ENCODE data around the gene COPS6. TPM values are rescaled to one million over a fixed set of nuclear protein-coding genes. Genes with fewer than 3 reads are reported as not detected.
"Not testable (repeated sequence)": the region's sequence is repeated elsewhere in the genome, so short reads cannot be mapped to it uniquely, and the experiment has no call there.

Gene COPS6
- total RNA-seq, 1 donor from 2014 or later, result 83.1 TPM

DNA sequence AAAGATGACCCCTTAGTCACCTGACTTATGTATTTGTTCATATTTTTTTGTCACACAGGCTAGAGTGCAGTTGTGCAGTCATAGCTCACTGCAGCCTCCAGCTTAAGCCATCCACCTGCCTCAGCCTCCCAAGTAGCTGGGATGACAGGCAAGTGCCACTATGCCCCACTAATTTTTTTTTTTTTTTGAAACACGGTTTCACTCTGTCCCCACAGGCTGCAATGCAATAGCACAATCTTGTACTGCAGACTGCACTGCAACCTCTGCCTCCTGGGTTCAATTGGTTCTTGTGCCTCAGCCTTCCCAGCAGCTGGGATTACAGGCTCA is 39.8 kb downstream of the COPS6 start:
- Mint-ChIP-seq H3K9me3 (ENCODE audit: low read depth) (no peaks in the 10 kb centered on the region), H3K27me3 (ENCODE audit: low read depth) (no peaks in the 10 kb centered on the region), H3K4me3 (ENCODE audit: unreplicated experiment) (peak overlapping the region; percentile 2), H3K36me3 (ENCODE audit: low read depth) (no peaks in the 10 kb centered on the region), H3K4me1 (ENCODE audit: low read depth) (peaks cover 21% of the 10 kb centered on the region), H3K27ac (ENCODE audit: unreplicated experiment) (no peak overlapping the region)
- TF ChIP-seq, protein P1, sequence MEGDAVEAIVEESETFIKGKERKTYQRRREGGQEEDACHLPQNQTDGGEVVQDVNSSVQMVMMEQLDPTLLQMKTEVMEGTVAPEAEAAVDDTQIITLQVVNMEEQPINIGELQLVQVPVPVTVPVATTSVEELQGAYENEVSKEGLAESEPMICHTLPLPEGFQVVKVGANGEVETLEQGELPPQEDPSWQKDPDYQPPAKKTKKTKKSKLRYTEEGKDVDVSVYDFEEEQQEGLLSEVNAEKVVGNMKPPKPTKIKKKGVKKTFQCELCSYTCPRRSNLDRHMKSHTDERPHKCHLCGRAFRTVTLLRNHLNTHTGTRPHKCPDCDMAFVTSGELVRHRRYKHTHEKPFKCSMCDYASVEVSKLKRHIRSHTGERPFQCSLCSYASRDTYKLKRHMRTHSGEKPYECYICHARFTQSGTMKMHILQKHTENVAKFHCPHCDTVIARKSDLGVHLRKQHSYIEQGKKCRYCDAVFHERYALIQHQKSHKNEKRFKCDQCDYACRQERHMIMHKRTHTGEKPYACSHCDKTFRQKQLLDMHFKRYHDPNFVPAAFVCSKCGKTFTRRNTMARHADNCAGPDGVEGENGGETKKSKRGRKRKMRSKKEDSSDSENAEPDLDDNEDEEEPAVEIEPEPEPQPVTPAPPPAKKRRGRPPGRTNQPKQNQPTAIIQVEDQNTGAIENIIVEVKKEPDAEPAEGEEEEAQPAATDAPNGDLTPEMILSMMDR (IDR thresholded peaks at IDR 0.05), result no peak
- DNase-seq (ENCODE audit: low spot score), result no peak

DNA sequence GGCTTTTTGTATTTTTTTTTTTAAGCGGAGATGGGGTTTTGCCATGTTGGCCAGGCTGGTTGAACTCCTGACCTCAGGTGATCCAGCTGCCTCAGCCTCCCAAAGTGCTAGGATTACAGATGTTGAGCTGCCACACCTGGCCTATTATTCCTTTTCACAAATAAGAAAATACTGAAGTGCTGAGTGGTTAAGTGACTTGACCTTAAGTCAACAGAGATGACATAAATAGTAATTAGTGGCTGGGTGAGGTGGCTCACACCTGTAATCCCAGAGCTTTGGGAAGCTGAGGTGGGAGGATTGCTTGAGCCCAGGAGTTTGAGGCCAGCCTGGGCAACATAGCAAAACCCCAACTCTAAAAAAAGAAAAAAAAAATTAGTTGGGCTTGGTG is 41.4 kb downstream of the COPS6 start:
- not testable (repeated sequence) for H3K9me3 Mint-ChIP-seq (ENCODE audit: low read depth); H3K4me3 Mint-ChIP-seq (ENCODE audit: unreplicated experiment); H3K36me3 Mint-ChIP-seq (ENCODE audit: low read depth); H3K27ac Mint-ChIP-seq (ENCODE audit: unreplicated experiment); DNase-seq (ENCODE audit: low spot score); H3K27me3 Mint-ChIP-seq (ENCODE audit: low read depth)
- peaks cover 21% of the 10 kb centered on the region for H3K4me1 Mint-ChIP-seq (ENCODE audit: low read depth)

DNA sequence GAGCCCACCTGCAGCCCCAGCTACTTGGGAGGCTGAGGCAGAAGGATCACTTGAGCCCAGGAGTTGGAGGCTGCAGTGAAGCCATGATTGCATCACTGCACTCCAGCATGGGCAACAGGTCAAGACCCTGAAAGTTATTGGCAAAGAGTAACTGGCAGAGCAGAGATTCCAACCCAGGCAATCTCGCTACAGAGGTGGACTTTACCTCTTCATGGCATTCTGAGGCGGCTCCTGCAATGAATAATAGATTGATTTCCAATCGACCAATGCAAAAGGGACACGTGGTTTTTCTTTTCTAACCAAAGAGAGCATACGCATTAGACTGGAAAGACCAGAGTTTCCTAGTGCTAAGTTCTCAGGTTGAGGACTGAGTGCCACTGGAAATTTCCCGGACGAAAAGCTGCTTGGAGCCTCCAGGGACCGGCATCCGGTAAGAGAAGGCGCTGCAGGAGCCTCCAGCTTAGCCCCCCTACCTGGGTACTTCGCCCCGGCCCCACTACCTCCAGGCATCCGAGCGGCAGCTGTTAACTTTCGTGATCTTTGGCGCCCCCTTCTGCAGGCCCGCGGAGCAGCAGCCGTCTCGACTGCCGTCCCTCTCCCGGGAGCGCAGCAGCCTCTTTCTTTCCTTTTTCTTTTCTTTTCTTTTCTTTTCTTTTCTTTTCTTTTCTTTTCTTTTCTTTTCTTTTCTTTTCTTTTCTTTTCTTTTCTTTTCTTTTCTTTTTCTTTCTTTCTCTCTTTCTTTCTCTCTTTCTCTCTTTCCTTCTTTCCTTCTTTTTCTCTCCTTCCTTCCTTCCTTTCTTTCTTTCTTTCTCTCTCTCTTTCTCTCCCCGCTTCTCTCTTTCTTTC is 42.1 kb downstream of the COPS6 start:
- Mint-ChIP-seq H3K9me3 (ENCODE audit: low read depth) (no peaks in the 10 kb centered on the region), H3K36me3 (ENCODE audit: low read depth) (no peaks in the 10 kb centered on the region), H3K4me3 (ENCODE audit: unreplicated experiment) (peak overlapping the region; percentile 4)

DNA sequence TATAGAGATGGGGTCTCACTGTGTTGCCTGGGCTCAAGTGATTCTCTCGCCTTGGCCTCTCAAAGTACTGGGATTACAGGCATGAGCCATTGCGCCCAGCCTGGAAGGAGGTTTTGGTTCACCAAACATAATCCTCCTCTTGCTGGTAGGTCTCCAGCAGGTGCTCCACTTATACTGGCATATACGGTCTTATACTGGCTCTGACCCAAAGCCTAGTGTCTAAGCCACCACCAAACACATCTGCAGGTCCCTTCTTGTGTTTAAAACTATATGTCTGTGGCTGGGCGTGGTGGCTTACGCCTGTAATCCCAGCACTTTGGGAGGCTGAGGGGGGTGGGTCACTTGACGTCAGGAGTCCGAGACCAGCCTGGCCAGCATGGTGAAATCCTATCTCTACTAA is 43.4 kb downstream of the COPS6 start:
- H3K4me3 Mint-ChIP-seq (ENCODE audit: unreplicated experiment), result no peak overlapping the region
- H3K9me3 Mint-ChIP-seq (ENCODE audit: low read depth), result no peaks in the 10 kb centered on the region

More for the DNA sequence above, 42.1 kb downstream of the COPS6 start:
- Mint-ChIP-seq H3K27me3 (ENCODE audit: low read depth) (no peaks in the 10 kb centered on the region), H3K27ac (ENCODE audit: unreplicated experiment) (no peak overlapping the region), H3K4me1 (ENCODE audit: low read depth) (peaks cover 17% of the 10 kb centered on the region)
- TF ChIP-seq, protein P1 (IDR thresholded peaks at IDR 0.05), result peak; percentile 92
- DNase-seq (ENCODE audit: low spot score), result no peak

DNA sequence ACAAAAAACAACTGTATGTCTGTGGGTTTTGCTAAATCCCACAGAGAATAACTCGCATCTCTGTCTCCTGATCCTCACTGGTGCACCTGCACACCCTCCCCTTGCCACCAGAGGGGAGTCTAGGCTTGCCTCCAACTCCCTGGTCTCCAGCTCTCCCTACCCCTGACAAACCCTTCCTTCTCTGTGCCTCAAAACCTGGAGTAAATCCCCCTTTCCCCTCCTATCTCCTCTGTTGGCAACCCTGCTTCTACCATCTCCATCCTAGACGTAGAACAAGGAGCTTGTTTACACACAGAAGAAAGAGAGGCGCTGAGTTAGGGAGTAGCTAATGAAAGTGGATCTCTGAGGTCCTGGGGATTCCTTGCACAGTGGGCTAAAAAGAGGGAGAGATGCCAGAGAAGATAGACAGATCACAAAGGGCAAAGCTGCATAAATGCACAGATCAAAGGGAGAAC is 44.0 kb downstream of the COPS6 start:
- TF ChIP-seq, protein P1 (IDR thresholded peaks at IDR 0.05), result peak; percentile 87
- Mint-ChIP-seq H3K27ac (ENCODE audit: unreplicated experiment) (no peak overlapping the region), H3K9me3 (ENCODE audit: low read depth) (no peaks in the 10 kb centered on the region), H3K4me3 (ENCODE audit: unreplicated experiment) (no peak overlapping the region), H3K36me3 (ENCODE audit: low read depth) (no peaks in the 10 kb centered on the region), H3K27me3 (ENCODE audit: low read depth) (no peaks in the 10 kb centered on the region), H3K4me1 (ENCODE audit: low read depth) (peaks cover 10% of the 10 kb centered on the region)
- no peak for DNase-seq (ENCODE audit: low spot score)

More for the DNA sequence above, 43.4 kb downstream of the COPS6 start:
- no peaks in the 10 kb centered on the region for H3K36me3 Mint-ChIP-seq (ENCODE audit: low read depth)
- H3K27me3 Mint-ChIP-seq (ENCODE audit: low read depth), result no peaks in the 10 kb centered on the region
- H3K4me1 Mint-ChIP-seq (ENCODE audit: low read depth), result peaks cover 10% of the 10 kb centered on the region
- TF ChIP-seq, protein P1 (IDR thresholded peaks at IDR 0.05), result no peak
- DNase-seq (ENCODE audit: low spot score), result no peak
- no peak overlapping the region for H3K27ac Mint-ChIP-seq (ENCODE audit: unreplicated experiment)
